ENCODE results near the gene PCDHGC5. TPM values are rescaled to one million over a fixed set of nuclear protein-coding genes. Genes with fewer than 3 reads are reported as not detected.

PCDHGC5 gene
- total RNA-seq, 1 donor from 2014 or later, result 0.43 TPM

DNA sequence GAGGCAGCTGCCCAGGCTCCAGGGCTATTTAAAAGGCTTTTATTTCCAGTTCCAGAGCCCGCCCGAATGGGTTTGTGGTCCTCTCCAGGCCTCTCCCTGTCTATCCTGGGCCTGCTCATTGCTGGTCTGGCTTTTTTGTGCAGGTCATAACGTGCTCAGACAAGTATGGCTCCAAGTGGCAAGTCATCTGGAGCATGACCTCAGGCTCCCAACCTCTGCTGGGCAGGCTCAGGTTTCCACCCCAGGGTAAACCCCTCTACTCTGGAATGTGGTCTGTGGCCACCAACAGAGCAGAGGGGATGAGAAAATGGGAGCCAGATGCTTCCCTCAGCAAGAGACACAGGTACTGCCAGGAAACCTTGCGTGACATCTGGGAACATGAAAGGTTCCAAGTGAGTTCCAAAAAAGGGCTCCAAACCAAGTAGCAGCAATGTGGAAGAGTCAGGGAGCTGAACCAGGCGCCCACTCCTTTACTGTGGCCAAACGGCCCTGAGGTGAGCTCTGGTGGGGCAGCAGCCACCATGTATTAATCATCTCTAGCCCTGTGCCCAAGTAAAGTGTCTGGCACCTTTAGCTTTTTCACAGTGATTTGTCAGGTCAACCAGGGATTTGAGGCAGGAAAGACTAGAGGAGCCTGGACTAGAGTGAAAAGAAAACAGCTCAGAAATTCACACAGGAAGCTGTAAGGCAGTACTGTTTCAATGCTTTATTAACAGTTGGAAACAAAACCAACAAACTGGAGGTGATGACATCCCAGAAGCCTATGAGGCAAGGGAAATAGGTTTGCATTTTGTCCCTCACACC lies 25.7 kb downstream of the PCDHGC5 start:
- Histone ChIP-seq H3K9me3 (ENCODE audit: low read depth) (no peaks in the 10 kb centered on the region), H4K20me1 (ENCODE audit: low read depth) (no peaks in the 10 kb centered on the region), H3F3A (ENCODE audit: low read depth) (peaks cover 48% of the 10 kb centered on the region), H2AFZ (replicated peaks) (no peak overlapping the region), H3K4me3 (peak overlapping the region; percentile 44), H3K79me2 (ENCODE audit: low read depth) (no peaks in the 10 kb centered on the region), H3K27ac (peak overlapping the region; percentile 74), H3K36me3 (no peaks in the 10 kb centered on the region), H3K9ac (no peak overlapping the region), H3K4me1 (peaks cover 34% of the 10 kb centered on the region), H3K4me2 (peak overlapping the region; percentile 92), H3K27me3 (no peaks in the 10 kb centered on the region)
- H3K9me3 Mint-ChIP-seq, result no peaks in the 10 kb centered on the region
- peaks cover 77% of the 10 kb centered on the region for H3K4me1 Mint-ChIP-seq
- H3K27me3 Mint-ChIP-seq (ENCODE audit: insufficient read depth, low read depth), result peaks cover 15% of the 10 kb centered on the region
- H3K36me3 Mint-ChIP-seq, result peaks cover 44% of the 10 kb centered on the region
- no peak for TF ChIP-seq EZH2phosphoT487 (IDR thresholded peaks at IDR 0.05)
- TF ChIP-seq, protein P1, sequence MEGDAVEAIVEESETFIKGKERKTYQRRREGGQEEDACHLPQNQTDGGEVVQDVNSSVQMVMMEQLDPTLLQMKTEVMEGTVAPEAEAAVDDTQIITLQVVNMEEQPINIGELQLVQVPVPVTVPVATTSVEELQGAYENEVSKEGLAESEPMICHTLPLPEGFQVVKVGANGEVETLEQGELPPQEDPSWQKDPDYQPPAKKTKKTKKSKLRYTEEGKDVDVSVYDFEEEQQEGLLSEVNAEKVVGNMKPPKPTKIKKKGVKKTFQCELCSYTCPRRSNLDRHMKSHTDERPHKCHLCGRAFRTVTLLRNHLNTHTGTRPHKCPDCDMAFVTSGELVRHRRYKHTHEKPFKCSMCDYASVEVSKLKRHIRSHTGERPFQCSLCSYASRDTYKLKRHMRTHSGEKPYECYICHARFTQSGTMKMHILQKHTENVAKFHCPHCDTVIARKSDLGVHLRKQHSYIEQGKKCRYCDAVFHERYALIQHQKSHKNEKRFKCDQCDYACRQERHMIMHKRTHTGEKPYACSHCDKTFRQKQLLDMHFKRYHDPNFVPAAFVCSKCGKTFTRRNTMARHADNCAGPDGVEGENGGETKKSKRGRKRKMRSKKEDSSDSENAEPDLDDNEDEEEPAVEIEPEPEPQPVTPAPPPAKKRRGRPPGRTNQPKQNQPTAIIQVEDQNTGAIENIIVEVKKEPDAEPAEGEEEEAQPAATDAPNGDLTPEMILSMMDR (IDR thresholded peaks at IDR 0.05), result no peak
- no peak for TF ChIP-seq EZH2 (IDR thresholded peaks at IDR 0.05)
- peak overlapping the region; percentile 98 for H3K27ac Mint-ChIP-seq
- peak overlapping the region; percentile 83 for H3K4me3 Mint-ChIP-seq
- peak; percentile 75 for DNase-seq (ENCODE audit: low spot score)

DNA sequence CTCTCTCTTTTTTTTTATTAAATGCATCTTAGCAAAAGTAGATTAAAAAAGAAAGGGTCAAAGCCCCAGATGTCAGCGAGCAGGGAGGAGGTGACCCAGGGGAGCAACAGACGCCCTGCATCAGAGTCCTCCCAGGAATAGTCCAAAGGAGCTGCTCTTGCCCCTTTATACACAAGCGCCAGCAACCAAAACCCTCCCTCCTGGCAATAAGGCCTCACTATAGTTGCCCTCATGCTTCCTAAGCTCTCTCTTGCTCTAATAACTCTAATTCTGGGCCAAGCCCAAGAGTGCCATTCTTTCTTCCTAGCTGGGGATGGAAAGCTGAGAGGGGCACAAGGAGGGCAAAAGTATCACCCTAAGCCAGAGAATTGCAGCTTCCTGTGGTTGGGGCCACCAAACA lies 26.3 kb downstream of the PCDHGC5 start:
- peaks cover 46% of the 10 kb centered on the region for H3F3A ChIP-seq (ENCODE audit: low read depth)
- no peak overlapping the region for H3K4me3 ChIP-seq
- peaks cover 50% of the 10 kb centered on the region for H3K36me3 Mint-ChIP-seq
- H4K20me1 ChIP-seq (ENCODE audit: low read depth), result no peaks in the 10 kb centered on the region
- no peaks in the 10 kb centered on the region for H3K9me3 Mint-ChIP-seq
- no peaks in the 10 kb centered on the region for H3K27me3 ChIP-seq
- peaks cover 31% of the 10 kb centered on the region for H3K4me1 ChIP-seq
- no peak for DNase-seq (ENCODE audit: low spot score)
- H3K4me2 ChIP-seq, result peak overlapping the region; percentile 92
- H3K36me3 ChIP-seq, result no peaks in the 10 kb centered on the region
- no peaks in the 10 kb centered on the region for H3K79me2 ChIP-seq (ENCODE audit: low read depth)
- peak overlapping the region; percentile 75 for H3K4me3 Mint-ChIP-seq
- TF ChIP-seq EZH2phosphoT487 (IDR thresholded peaks at IDR 0.05) (no peak), EZH2 (IDR thresholded peaks at IDR 0.05) (no peak)
- no peaks in the 10 kb centered on the region for H3K9me3 ChIP-seq (ENCODE audit: low read depth)
- H3K27ac Mint-ChIP-seq, result peak overlapping the region; percentile 98
- no peak overlapping the region for H2AFZ ChIP-seq (replicated peaks)
- H3K4me1 Mint-ChIP-seq, result peaks cover 77% of the 10 kb centered on the region
- H3K9ac ChIP-seq, result no peak overlapping the region
- H3K27ac ChIP-seq, result peak overlapping the region; percentile 74
- H3K27me3 Mint-ChIP-seq (ENCODE audit: insufficient read depth, low read depth), result peaks cover 15% of the 10 kb centered on the region

DNA sequence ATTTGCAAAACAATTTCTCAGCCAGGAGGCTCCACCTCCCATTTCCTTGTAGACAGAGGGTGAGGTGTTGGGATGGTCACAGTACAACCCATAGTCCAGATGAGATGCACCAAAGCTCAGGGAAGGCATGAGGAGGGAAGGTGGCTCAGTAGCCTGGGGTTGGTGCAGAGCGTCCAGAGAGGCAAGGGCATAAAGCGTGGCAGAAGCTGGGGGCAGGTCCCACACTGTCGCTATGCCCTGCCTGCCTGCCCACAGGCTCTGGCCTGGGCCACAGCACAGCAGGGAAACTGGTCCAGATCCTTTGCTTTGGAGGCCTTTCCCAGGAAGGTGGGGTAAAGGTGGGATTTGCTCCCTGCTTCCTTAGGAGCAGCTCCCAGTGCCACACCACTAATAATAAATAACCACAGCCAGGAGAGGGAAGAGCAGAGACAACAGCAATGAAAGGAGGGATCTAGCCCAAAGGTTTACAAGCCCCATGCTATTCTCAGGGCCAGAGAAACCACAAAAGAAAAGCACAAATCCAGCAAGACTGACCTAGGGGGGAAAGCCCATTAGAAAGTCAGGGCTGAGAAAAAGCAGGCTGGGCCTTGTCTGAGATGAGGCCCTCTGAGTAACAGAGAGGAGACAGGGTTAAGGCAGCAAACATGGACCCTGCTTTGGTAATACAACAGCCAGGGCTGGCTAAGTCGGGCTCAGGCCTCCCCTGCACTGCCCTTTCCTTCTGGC lies 27.2 kb downstream of the PCDHGC5 start:
- Histone ChIP-seq H3K79me2 (ENCODE audit: low read depth) (no peaks in the 10 kb centered on the region), H3K27ac (peak overlapping the region; percentile 53), H4K20me1 (ENCODE audit: low read depth) (no peaks in the 10 kb centered on the region), H3K9me3 (ENCODE audit: low read depth) (no peaks in the 10 kb centered on the region), H3K4me1 (peaks cover 34% of the 10 kb centered on the region), H2AFZ (replicated peaks) (no peak overlapping the region), H3K4me2 (no peak overlapping the region), H3K9ac (no peak overlapping the region), H3K36me3 (no peaks in the 10 kb centered on the region), H3F3A (ENCODE audit: low read depth) (peaks cover 48% of the 10 kb centered on the region), H3K4me3 (no peak overlapping the region), H3K27me3 (no peaks in the 10 kb centered on the region)
- Mint-ChIP-seq H3K9me3 (no peaks in the 10 kb centered on the region), H3K4me3 (peak overlapping the region; percentile 21), H3K36me3 (peaks cover 50% of the 10 kb centered on the region), H3K27me3 (ENCODE audit: insufficient read depth, low read depth) (peaks cover 10% of the 10 kb centered on the region), H3K4me1 (peaks cover 80% of the 10 kb centered on the region), H3K27ac (peak overlapping the region; percentile 98)
- no peak for DNase-seq (ENCODE audit: low spot score)
- no peak for TF ChIP-seq EZH2phosphoT487 (IDR thresholded peaks at IDR 0.05)
- TF ChIP-seq, protein P1 (IDR thresholded peaks at IDR 0.05), result no peak
- no peak for TF ChIP-seq EZH2 (IDR thresholded peaks at IDR 0.05)

Data from neural progenitor cell (in vitro differentiated cells).